WTC11 (cell line): ENCODE measurements around the gene ZBTB8B.

Source experiments
- ESRRA ChIP-seq: sonication (generic); formaldehyde crosslinking; IDR thresholded peaks from 2 replicates; pipeline ENCODE4 v1.8.1; 2022; ENCODE audit warnings: mild to moderate bottlenecking, missing genetic modification reagents, borderline replicate concordance
- KAT7 ChIP-seq: sonication (generic); formaldehyde crosslinking; IDR thresholded peaks from 2 replicates; pipeline ENCODE4 v1.8.1; 2023; ENCODE audit warnings: missing genetic modification reagents, mild to moderate bottlenecking, borderline replicate concordance
- NR3C1 ChIP-seq: sonication (generic); formaldehyde crosslinking; conservative IDR thresholded peaks from 2 replicates; pipeline ENCODE4 v1.8.1; 2023; ENCODE audit warnings: low read depth, mild to moderate bottlenecking, missing genetic modification reagents
- PRDM15 ChIP-seq: sonication (generic); formaldehyde crosslinking; IDR thresholded peaks from 2 replicates; pipeline ENCODE4 v1.8.0; 2022; ENCODE audit warnings: missing genetic modification reagents
- ZNF121 ChIP-seq: sonication (generic); formaldehyde crosslinking; IDR thresholded peaks from 2 replicates; pipeline ENCODE4 v1.8.0; 2023; ENCODE audit warnings: missing genetic modification reagents
- TF ChIP-seq, protein P1 (sequence below): fragments of 200-600 bp; IDR thresholded peaks from 2 replicates; pipeline ENCODE4 v1.8.0; 2022; ENCODE audit warnings: antibody characterized with exemption
- TF ChIP-seq, protein P2 (sequence below): sonication (generic); formaldehyde crosslinking; IDR thresholded peaks from 2 replicates; pipeline ENCODE4 v1.8.1; 2022; ENCODE audit warnings: mild to moderate bottlenecking, moderate library complexity, missing genetic modification reagents
- TF ChIP-seq, protein P3 (sequence below): sonication (generic); formaldehyde crosslinking; conservative IDR thresholded peaks from 2 replicates; pipeline ENCODE4 v1.8.1; 2022; ENCODE audit warnings: mild to moderate bottlenecking, missing genetic modification reagents
- TF ChIP-seq, protein P4 (sequence below): sonication (generic); formaldehyde crosslinking; IDR thresholded peaks from 2 replicates; pipeline ENCODE4 v1.8.0; 2022; ENCODE audit warnings: mild to moderate bottlenecking, missing genetic modification reagents
- TF ChIP-seq, protein P5 (sequence below): sonication (generic); formaldehyde crosslinking; IDR thresholded peaks from 2 replicates; pipeline ENCODE4 v1.8.0; 2022; ENCODE audit warnings: mild to moderate bottlenecking, missing genetic modification reagents

DNA sequence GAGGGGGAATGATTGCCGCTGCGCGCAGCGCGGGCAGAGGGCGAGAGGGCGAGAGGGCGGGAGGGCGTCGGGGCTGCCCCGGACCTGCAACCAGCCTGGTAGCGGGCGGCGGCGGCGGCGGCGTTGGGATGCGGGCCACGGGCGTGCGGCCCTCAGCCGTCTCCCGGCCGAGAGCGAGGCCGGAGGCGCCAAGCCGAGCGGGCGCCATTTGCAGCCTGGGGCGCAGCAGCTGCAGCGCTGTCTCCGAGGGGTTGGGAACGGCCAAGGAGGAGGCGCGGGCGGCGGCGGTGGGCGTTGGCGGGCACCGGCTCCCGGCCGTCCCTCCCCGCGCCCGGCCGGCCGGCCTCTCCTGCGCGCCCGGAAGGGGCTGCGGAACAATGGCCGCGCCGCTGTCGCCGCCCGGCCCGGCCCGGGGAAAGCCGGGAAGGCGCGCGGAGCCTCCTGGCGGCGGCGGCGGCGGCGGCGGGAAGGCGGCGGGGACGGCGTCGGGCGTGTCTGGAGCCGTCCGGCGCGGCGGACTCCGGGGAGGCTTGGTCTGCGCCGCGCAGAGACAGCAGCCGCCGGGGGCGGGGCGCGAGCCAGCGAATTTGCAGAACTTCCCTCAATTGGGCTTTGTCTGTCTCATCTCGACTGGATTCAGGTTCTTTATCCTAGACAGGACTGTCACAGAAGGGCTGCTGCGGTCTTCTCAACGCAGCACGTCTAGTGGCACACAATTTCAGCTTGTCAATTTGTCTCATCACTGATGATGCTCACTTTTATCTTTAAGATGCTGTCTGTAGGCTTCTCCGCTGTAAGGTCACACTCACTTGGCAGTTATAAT lies 35.7 kb downstream of the ZBTB8B start:
- TF ChIP-seq NR3C1 (CRISPR knock-in tag), result no peak
- no peak for TF ChIP-seq ESRRA (CRISPR knock-in tag)
- TF ChIP-seq, protein P1, sequence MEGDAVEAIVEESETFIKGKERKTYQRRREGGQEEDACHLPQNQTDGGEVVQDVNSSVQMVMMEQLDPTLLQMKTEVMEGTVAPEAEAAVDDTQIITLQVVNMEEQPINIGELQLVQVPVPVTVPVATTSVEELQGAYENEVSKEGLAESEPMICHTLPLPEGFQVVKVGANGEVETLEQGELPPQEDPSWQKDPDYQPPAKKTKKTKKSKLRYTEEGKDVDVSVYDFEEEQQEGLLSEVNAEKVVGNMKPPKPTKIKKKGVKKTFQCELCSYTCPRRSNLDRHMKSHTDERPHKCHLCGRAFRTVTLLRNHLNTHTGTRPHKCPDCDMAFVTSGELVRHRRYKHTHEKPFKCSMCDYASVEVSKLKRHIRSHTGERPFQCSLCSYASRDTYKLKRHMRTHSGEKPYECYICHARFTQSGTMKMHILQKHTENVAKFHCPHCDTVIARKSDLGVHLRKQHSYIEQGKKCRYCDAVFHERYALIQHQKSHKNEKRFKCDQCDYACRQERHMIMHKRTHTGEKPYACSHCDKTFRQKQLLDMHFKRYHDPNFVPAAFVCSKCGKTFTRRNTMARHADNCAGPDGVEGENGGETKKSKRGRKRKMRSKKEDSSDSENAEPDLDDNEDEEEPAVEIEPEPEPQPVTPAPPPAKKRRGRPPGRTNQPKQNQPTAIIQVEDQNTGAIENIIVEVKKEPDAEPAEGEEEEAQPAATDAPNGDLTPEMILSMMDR, result no peak
- TF ChIP-seq, protein P2, sequence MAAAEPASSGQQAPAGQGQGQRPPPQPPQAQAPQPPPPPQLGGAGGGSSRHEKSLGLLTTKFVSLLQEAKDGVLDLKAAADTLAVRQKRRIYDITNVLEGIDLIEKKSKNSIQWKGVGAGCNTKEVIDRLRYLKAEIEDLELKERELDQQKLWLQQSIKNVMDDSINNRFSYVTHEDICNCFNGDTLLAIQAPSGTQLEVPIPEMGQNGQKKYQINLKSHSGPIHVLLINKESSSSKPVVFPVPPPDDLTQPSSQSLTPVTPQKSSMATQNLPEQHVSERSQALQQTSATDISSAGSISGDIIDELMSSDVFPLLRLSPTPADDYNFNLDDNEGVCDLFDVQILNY (CRISPR knock-in tag), result no peak
- TF ChIP-seq, protein P3, sequence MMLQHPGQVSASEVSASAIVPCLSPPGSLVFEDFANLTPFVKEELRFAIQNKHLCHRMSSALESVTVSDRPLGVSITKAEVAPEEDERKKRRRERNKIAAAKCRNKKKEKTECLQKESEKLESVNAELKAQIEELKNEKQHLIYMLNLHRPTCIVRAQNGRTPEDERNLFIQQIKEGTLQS (CRISPR knock-in tag), result no peak
- TF ChIP-seq, protein P4, sequence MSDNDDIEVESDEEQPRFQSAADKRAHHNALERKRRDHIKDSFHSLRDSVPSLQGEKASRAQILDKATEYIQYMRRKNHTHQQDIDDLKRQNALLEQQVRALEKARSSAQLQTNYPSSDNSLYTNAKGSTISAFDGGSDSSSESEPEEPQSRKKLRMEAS (CRISPR knock-in tag), result no peak
- TF ChIP-seq PRDM15, result no peak
- TF ChIP-seq ZNF121 (CRISPR knock-in tag), result no peak
- TF ChIP-seq, protein P5, sequence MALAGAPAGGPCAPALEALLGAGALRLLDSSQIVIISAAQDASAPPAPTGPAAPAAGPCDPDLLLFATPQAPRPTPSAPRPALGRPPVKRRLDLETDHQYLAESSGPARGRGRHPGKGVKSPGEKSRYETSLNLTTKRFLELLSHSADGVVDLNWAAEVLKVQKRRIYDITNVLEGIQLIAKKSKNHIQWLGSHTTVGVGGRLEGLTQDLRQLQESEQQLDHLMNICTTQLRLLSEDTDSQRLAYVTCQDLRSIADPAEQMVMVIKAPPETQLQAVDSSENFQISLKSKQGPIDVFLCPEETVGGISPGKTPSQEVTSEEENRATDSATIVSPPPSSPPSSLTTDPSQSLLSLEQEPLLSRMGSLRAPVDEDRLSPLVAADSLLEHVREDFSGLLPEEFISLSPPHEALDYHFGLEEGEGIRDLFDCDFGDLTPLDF, result no peak
- peak; percentile 67; the same call in 1 of the 2 replicates for TF ChIP-seq KAT7 (CRISPR knock-in tag)
